Mesendoderm (in vitro differentiated cells): ENCODE data around the gene THSD8.

Experiments
- DNase-seq: peaks from one replicate; pipeline ENCODE4 v3.0.0; 2013
- H2AK5ac ChIP-seq: 2 replicates; pipeline ENCODE4 v1.6.1; 2013; ENCODE audit warnings: low read length, inconsistent platforms
- H2BK120ac ChIP-seq: 2 replicates; pipeline ENCODE4 v1.6.1; 2013; ENCODE audit warnings: low read depth, mild to moderate bottlenecking, low read length, moderate library complexity, mixed read lengths
- H2BK15ac ChIP-seq: replicated peaks from 2 replicates; pipeline ENCODE4 v1.6.1; 2013; ENCODE audit warnings: low read depth, mild to moderate bottlenecking, moderate library complexity
- H2BK5ac ChIP-seq: 2 replicates; pipeline ENCODE4 v1.6.1; 2013; ENCODE audit warnings: low read length, inconsistent platforms
- H3K18ac ChIP-seq: 2 replicates; pipeline ENCODE4 v1.6.1; 2013; ENCODE audit warnings: mild to moderate bottlenecking, low read length, mixed read lengths
- H3K23ac ChIP-seq: one replicate; pipeline ENCODE4 v1.6.1; 2013; ENCODE audit warnings: low read length
- H3K27ac ChIP-seq: 2 replicates; pipeline ENCODE4 v1.5.1; 2013; ENCODE audit warnings: low read depth, mild to moderate bottlenecking, inconsistent platforms, low read length, moderate library complexity
- H3K27me3 ChIP-seq: 2 replicates; pipeline ENCODE4 v1.6.1; 2013; ENCODE audit warnings: low read length, control low read depth, mild to moderate bottlenecking, inconsistent platforms; ENCODE audit not compliant: insufficient read depth, poor library complexity
- H3K36me3 ChIP-seq: 2 replicates; pipeline ENCODE4 v1.6.1; 2013; ENCODE audit warnings: low read length, inconsistent platforms; ENCODE audit not compliant: control insufficient read depth, insufficient read depth
- H3K4ac ChIP-seq: one replicate; pipeline ENCODE4 v1.6.1; 2013; ENCODE audit warnings: low read depth, mild to moderate bottlenecking, low read length, moderate library complexity
- H3K4me1 ChIP-seq: 2 replicates; pipeline ENCODE4 v1.6.1; 2013; ENCODE audit warnings: low read depth, low read length, inconsistent platforms; ENCODE audit not compliant: control insufficient read depth
- H3K4me2 ChIP-seq: 2 replicates; pipeline ENCODE4 v1.6.1; 2013; ENCODE audit warnings: low read length
- H3K4me3 ChIP-seq: 2 replicates; pipeline ENCODE4 v1.5.1; 2013; ENCODE audit warnings: mild to moderate bottlenecking, low read length
- H3K56ac ChIP-seq: one replicate; pipeline ENCODE4 v1.6.1; 2013; ENCODE audit warnings: low read length
- H3K79me1 ChIP-seq: 2 replicates; pipeline ENCODE4 v1.6.1; 2013; ENCODE audit warnings: low read length, inconsistent platforms
- H3K79me2 ChIP-seq: 2 replicates; pipeline ENCODE4 v1.6.1; 2013; ENCODE audit warnings: mild to moderate bottlenecking, low read length; ENCODE audit not compliant: control insufficient read depth, insufficient read depth
- H3K9ac ChIP-seq: 2 replicates; pipeline ENCODE4 v1.6.1; 2013; ENCODE audit warnings: low read length, inconsistent platforms
- H4K5ac ChIP-seq: one replicate; pipeline ENCODE4 v1.6.1; 2013; ENCODE audit warnings: low read length
- H4K8ac ChIP-seq: one replicate; pipeline ENCODE4 v1.6.1; 2013; ENCODE audit warnings: low read depth, mild to moderate bottlenecking, control low read depth, low read length, moderate library complexity
- WGBS: extraction: QIAGEN DNeasy Blood & Tissue Kit; methylation state at CpG from one replicate; pipeline ENCODE4 v1.1.7; 2013; ENCODE audit warnings: low lambda C conversion rate, missing lambda C conversion rate; ENCODE audit not compliant: insufficient coverage; ENCODE audit errors: extremely low coverage; 5-methylcytosine and 5-hydroxymethylcytosine counted together

The THSD8 gene

DNA sequence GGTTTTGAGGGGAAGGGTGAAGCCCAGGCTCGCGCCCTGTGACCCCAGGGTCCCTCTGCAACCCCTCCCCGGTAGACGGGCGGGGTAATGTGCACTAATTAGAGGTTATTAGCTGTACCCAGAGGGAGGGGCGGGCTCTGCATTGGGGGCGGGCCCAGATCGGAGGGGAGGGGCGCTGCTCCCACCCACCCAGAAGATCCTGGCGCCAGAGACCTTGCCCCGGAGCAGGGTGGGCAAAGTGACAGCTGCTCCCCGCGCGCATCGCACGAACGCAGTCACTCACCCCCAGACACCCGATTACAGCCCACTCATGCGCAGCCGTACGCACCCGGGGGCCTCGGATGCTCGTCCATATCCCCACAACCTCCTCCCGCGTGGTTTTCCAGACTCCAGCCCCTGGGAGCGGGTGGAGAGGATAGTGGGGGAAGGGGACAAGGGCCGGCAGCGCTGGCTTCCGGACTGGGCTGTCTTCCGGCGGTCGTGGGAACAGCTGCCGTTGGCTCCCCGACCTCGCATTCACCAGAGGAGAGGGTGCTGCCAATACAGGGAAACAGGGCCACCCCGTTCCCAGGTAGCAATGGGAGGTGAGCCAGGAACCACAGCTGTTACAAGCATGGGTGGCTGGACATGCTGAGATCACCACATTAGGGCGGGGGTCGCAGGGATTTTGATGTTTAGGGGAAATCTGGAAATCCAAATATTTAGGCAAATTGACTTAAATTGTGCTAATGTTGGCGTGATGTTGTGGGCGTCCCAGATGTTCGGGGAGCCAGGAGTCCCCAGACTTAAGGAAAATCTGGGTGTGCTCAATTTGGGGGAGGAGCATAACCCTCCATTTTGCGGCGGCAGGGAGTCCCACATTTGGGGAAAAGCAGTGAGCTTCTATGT is 23.6 kb upstream of the THSD8 start:
- H3K27me3 ChIP-seq = no peaks in the 10 kb centered on the region
- H3K56ac ChIP-seq = peak overlapping the region; percentile 95
- H2BK5ac ChIP-seq = peak overlapping the region; percentile 69
- peak overlapping the region; percentile 36 for H3K27ac ChIP-seq
- no peak overlapping the region for H2AK5ac ChIP-seq
- no peaks in the 10 kb centered on the region for H3K36me3 ChIP-seq
- peak; percentile 70 for DNase-seq
- H3K79me2 ChIP-seq = no peaks in the 10 kb centered on the region
- H3K4me3 ChIP-seq = peak overlapping the region; percentile 48
- no peak overlapping the region for H4K8ac ChIP-seq
- no peak overlapping the region for H2BK120ac ChIP-seq
- peak overlapping the region; percentile 6 for H3K4ac ChIP-seq
- H3K23ac ChIP-seq = no peak overlapping the region
- H2BK15ac ChIP-seq = no peak overlapping the region
- no CpG with 5 or more reads among the region's 44 CpGs for WGBS
- H4K5ac ChIP-seq = no peak overlapping the region
- H3K79me1 ChIP-seq = no peaks in the 10 kb centered on the region
- H3K4me1 ChIP-seq = peaks cover 8% of the 10 kb centered on the region
- H3K9ac ChIP-seq = peak overlapping the region; percentile 78
- peak overlapping the region; percentile 88 for H3K4me2 ChIP-seq
- H3K18ac ChIP-seq = peak overlapping the region; percentile 29

DNA sequence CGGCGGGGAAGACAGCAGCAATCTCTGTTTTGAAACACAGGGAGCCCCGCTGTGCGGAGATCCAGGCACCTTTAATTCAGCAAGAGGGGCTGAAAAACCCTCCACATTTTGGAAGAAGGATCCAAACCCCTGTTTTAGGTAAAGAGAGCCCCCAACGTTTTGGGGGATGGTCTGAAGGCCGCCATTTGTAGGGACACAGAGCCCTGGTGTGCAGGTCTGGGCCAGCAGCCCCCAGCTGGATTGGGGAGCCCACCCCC is 23.0 kb upstream of the THSD8 start:
- no peaks in the 10 kb centered on the region for H3K79me1 ChIP-seq
- no CpG with 5 or more reads among the region's 6 CpGs for WGBS
- H3K4me3 ChIP-seq = no peak overlapping the region
- no peak overlapping the region for H2AK5ac ChIP-seq
- peaks cover 12% of the 10 kb centered on the region for H3K4me1 ChIP-seq
- peak overlapping the region; percentile 6 for H3K4ac ChIP-seq
- DNase-seq = no peak
- H2BK5ac ChIP-seq = no peak overlapping the region
- H2BK120ac ChIP-seq = no peak overlapping the region
- H3K23ac ChIP-seq = no peak overlapping the region
- peak overlapping the region; percentile 95 for H3K56ac ChIP-seq
- H3K9ac ChIP-seq = peak overlapping the region; percentile 78
- peak overlapping the region; percentile 29 for H3K18ac ChIP-seq
- no peak overlapping the region for H4K5ac ChIP-seq
- H3K4me2 ChIP-seq = peak overlapping the region; percentile 88
- no peak overlapping the region for H4K8ac ChIP-seq
- H3K27me3 ChIP-seq = no peaks in the 10 kb centered on the region
- no peak overlapping the region for H2BK15ac ChIP-seq
- H3K79me2 ChIP-seq = no peaks in the 10 kb centered on the region
- no peaks in the 10 kb centered on the region for H3K36me3 ChIP-seq
- H3K27ac ChIP-seq = peak overlapping the region; percentile 36

DNA sequence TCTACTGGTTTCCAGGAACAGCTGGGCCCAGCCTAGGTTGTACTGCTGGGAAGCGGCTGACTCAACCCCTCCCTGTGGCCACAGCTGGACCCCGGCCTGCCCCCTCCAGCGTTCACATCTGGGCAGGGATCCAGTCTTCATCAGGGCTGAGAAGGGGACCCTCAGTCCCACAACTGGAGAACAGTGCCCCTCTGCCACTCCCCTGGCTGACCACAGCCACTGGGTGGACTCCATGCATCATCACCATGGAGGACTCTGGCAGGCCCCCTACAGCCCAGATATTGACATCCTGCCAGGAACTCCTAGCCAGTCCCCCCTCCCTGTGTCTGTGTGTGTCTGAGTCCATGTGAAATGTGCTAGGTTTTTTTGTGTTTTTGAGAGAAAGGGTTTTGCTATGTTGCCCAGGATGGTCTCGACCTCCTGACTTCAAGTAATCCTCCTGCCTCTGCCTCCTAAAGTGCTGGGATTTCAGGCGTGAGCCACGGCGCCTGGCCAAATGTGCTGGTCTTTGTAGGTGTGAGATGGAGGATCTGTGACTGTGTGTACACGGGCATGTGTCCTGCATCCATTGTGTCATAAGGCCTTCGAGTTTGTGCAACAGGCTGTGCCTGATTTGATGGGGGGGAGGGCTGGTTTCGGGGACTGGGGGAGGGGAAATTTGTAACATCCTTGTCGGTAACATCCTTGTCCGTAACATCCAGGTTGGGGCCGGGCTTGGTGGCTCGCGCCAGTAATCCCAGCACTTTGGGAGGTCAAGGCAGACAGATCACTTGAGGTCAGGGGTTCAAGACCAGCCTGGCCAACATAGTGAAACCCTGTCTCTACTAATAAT is 22.5 kb upstream of the THSD8 start:
- peaks cover 12% of the 10 kb centered on the region for H3K4me1 ChIP-seq
- no peak overlapping the region for H4K8ac ChIP-seq

GRCh38 chr19:12782174-12782423 is 19.8 kb upstream of the THSD8 start:
- no peak for DNase-seq
- peaks cover 12% of the 10 kb centered on the region for H3K4me1 ChIP-seq
- no peak overlapping the region for H3K27ac ChIP-seq

More for the DNA sequence above, 22.5 kb upstream of the THSD8 start:
- Histone ChIP-seq H3K4me3 (no peak overlapping the region), H2BK120ac (no peak overlapping the region), H4K5ac (no peak overlapping the region), H3K23ac (no peak overlapping the region), H2AK5ac (no peak overlapping the region), H3K56ac (peak overlapping the region; percentile 95), H3K4ac (peak overlapping the region; percentile 6), H3K9ac (peak overlapping the region; percentile 78), H3K79me1 (no peaks in the 10 kb centered on the region), H2BK15ac (no peak overlapping the region), H3K27ac (peak overlapping the region; percentile 36), H3K79me2 (no peaks in the 10 kb centered on the region), H3K27me3 (no peaks in the 10 kb centered on the region), H2BK5ac (no peak overlapping the region), H3K4me2 (no peak overlapping the region), H3K36me3 (no peaks in the 10 kb centered on the region), H3K18ac (no peak overlapping the region)
- no CpG with 5 or more reads among the region's 15 CpGs for WGBS
- peak; percentile 71 for DNase-seq

DNA sequence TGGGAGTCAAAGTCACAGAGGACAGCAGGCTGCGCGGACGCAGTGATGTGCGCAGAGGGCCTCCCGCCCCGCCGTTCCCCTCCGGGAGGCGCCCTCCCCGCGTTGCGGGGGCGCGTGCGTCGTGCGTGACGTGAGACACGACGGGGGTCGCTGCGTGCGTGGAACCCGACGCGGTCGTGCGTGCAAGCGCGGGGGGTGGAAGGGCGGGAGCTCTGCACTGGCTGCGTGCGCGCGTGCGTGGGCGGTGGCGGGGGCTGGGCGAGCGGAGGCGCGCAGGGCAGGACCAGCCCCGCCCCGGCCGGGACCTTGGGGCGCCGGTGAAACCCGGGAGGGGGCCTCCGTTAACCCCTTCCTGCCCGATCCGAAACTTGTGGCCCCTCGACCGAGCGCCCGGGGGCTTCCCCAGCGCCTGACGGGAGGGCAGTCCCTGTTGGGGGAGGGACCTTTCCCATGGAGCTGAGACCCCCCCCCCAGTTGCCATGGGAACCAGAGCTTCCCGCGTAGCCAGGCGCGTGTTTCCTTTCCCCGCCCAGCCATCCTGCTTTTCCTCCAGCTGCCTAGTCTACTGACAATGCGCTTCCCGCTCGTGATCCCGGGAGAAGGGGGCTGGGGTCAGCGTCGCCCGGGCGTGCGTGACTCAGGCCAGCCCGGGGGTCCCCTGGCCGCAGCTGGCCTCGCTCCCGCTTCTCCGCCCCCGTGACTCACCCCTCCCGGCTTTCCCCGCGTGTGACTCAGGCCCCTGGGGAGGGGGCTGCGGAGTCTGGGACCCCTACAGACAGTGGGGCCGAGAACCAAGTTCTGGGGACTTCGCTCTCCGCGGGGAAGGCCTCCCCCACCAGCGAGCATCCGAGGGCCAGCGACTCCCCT is 19.2 kb upstream of the THSD8 start:
- Histone ChIP-seq H2BK15ac (no peak overlapping the region), H2AK5ac (no peak overlapping the region), H3K79me1 (no peaks in the 10 kb centered on the region), H3K23ac (no peak overlapping the region), H3K18ac (peak overlapping the region; percentile 69), H4K5ac (no peak overlapping the region), H3K36me3 (no peaks in the 10 kb centered on the region), H3K79me2 (no peaks in the 10 kb centered on the region), H3K56ac (peak overlapping the region; percentile 82), H3K27me3 (no peaks in the 10 kb centered on the region), H4K8ac (no peak overlapping the region), H3K27ac (peak overlapping the region; percentile 43), H3K4me2 (peak overlapping the region; percentile 83), H3K4ac (peak overlapping the region; percentile 89), H3K9ac (peak overlapping the region; percentile 77), H2BK120ac (no peak overlapping the region), H3K4me1 (peaks cover 12% of the 10 kb centered on the region), H3K4me3 (peak overlapping the region; percentile 39), H2BK5ac (no peak overlapping the region)
- no CpG with 5 or more reads among the region's 88 CpGs for WGBS
- peak; percentile 67 for DNase-seq

More at GRCh38 chr19:12782174-12782423, 19.8 kb upstream of the THSD8 start:
- H3K18ac ChIP-seq = no peak overlapping the region
- no peak overlapping the region for H2AK5ac ChIP-seq
- H3K56ac ChIP-seq = peak overlapping the region; percentile 82
- peak overlapping the region; percentile 77 for H3K9ac ChIP-seq
- no peak overlapping the region for H3K4ac ChIP-seq
- no peak overlapping the region for H3K4me3 ChIP-seq
- H3K79me2 ChIP-seq = no peaks in the 10 kb centered on the region
- no CpG with 5 or more reads among the region's 12 CpGs for WGBS
- no peaks in the 10 kb centered on the region for H3K27me3 ChIP-seq
- H2BK120ac ChIP-seq = no peak overlapping the region
- no peak overlapping the region for H2BK5ac ChIP-seq
- H4K5ac ChIP-seq = no peak overlapping the region
- H3K79me1 ChIP-seq = no peaks in the 10 kb centered on the region
- H3K4me2 ChIP-seq = peak overlapping the region; percentile 83
- H4K8ac ChIP-seq = no peak overlapping the region
- H2BK15ac ChIP-seq = no peak overlapping the region
- H3K23ac ChIP-seq = no peak overlapping the region
- H3K36me3 ChIP-seq = no peaks in the 10 kb centered on the region
